Epithelial cell of esophagus (primary cell): ENCODE measurements around the gene CRYAB.
"Not testable (repeated sequence)": the region's sequence is repeated elsewhere in the genome, so short reads cannot be mapped to it uniquely, and the experiment has no call there.

Source experiments
- DNase-seq: peaks from one replicate; pipeline ENCODE4 v3.0.0; 2010; ENCODE audit warnings: low read depth
- H3K4me3 ChIP-seq: 2 replicates; pipeline ENCODE4 v1.5.1; 2011; ENCODE audit warnings: mild to moderate bottlenecking, low read length, control low read depth
- CTCF ChIP-seq: IDR thresholded peaks from 2 replicates; pipeline ENCODE4 v1.5.1; 2011; ENCODE audit warnings: low read depth, mild to moderate bottlenecking, low read length, control low read depth, inconsistent platforms; ENCODE audit not compliant: insufficient read depth; ENCODE audit errors: missing control alignments

CRYAB gene

GRCh38 chr11:111910676-111911562 lies 651 bp downstream of the CRYAB start:
- DNase-seq, result peak; percentile 9
- TF ChIP-seq CTCF, result no peak
- peak overlapping the region; percentile 51 for H3K4me3 ChIP-seq

GRCh38 chr11:111909378-111909777 lies 2.2 kb downstream of the CRYAB start:
- H3K4me3 ChIP-seq, result peak overlapping the region; percentile 51
- peak; percentile 5 for DNase-seq
- TF ChIP-seq CTCF, result no peak

GRCh38 chr11:111908639-111909305 lies 2.8 kb downstream of the CRYAB start:
- no peak for DNase-seq
- TF ChIP-seq CTCF, result no peak
- no peak overlapping the region for H3K4me3 ChIP-seq

GRCh38 chr11:111906680-111907079 lies 4.9 kb downstream of the CRYAB start:
- no peak for TF ChIP-seq CTCF
- no peak overlapping the region for H3K4me3 ChIP-seq

GRCh38 chr11:111905411-111905810 lies 6.2 kb downstream of the CRYAB start:
- TF ChIP-seq CTCF, result no peak
- H3K4me3 ChIP-seq, result no peak overlapping the region
- DNase-seq, result no peak

More at GRCh38 chr11:111906680-111907079, 4.9 kb downstream of the CRYAB start:
- DNase-seq, result no peak

GRCh38 chr11:111886844-111887243 lies 24.7 kb downstream of the CRYAB start:
- no peak for DNase-seq
- no peak overlapping the region for H3K4me3 ChIP-seq
- TF ChIP-seq CTCF, result no peak

GRCh38 chr11:111886032-111886431 lies 25.5 kb downstream of the CRYAB start:
- H3K4me3 ChIP-seq, result no peak overlapping the region
- TF ChIP-seq CTCF, result no peak
- DNase-seq, result no peak

GRCh38 chr11:111885053-111885452 lies 26.5 kb downstream of the CRYAB start:
- DNase-seq, result not testable (repeated sequence)

More at GRCh38 chr11:111885053-111885452, 26.5 kb downstream of the CRYAB start:
- H3K4me3 ChIP-seq, result not testable (repeated sequence)
